Glomerular visceral epithelial cell (primary cell): ENCODE data around the gene HLF.

ENCODE experiments used
- DNase-seq: peaks from one replicate; pipeline ENCODE4 v3.0.0-alpha.2; 2016; ENCODE audit errors: extremely low spot score

HLF gene

DNA sequence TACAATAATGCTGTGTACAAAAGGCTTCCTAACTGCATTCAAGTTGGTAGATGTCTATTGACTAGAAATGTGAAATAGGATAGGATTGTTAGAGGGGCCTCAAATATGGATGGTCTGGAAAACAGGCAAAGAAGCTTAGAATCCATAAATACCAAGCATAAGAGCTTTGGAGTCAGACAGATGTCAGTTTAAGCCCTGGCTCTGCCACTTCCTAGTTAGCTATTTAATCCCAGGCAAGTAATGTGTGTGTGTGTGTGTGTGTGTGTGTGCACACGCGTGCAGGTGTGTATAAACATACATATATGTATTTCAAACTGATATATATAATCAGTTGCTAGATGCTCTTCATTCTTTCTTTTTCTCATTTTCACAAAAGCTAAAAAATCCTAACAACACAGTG lies 90.2 kb downstream of the HLF start:
- DNase-seq: no peak

- peak; percentile 67 for DNase-seq
These were observed 91.9 kb downstream of the HLF start for GRCh38 chr17:55356434-55357328.

GRCh38 chr17:55360971-55361370 lies 96.2 kb downstream of the HLF start:
- DNase-seq: no peak

DNA sequence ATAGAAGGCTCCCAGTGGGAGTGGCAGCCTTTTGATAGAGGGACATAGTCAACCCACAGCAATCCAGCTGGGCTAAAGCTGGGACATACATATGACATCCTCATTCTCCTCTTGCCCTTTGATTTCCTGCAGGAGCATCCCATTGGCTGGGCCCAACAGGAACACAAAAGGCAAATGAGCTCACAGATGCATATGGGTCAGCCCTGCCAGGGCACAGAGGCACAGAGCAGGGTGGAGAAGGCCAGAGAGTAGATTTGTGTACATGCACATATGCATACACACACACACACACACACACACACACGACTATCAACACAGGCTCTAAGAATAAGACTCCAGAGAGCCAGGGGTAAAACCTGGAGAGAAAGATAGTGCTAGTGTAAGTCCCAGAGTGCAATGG lies 98.3 kb downstream of the HLF start:
- no peak for DNase-seq

- DNase-seq: no peak
These were observed 101.3 kb downstream of the HLF start for GRCh38 chr17:55366020-55366481.

GRCh38 chr17:55368706-55369105 lies 103.9 kb downstream of the HLF start:
- DNase-seq: no peak
